ENCODE measurements around the gene SLC9A8. TPM values are rescaled to one million over a fixed set of nuclear protein-coding genes. Genes with fewer than 3 reads are reported as not detected.

SLC9A8 gene
- total and polyA plus RNA-seq, 12 donors = 3.3 to 8.7 (median 6.9) TPM

- peaks cover 2 to 40% (median 25%) of the 10 kb centered on the region in 9 donors for H3K4me1 ChIP-seq
- peaks cover 0 to 89% (median 27%) of the 10 kb centered on the region in 9 donors for H3K36me3 ChIP-seq
- H3K4me3 ChIP-seq = no peak overlapping the region
- 85 to 90% methylated on average over 5 of the region's 5 CpGs for WGBS, 2 donors
- H3K9me3 ChIP-seq = no peaks in the 10 kb centered on the region
- H3K27ac ChIP-seq = no peak overlapping the region
- ATAC-seq (no peak), DNase-seq (no peak)
- H3K27me3 ChIP-seq = no peaks in the 10 kb centered on the region
- intact Hi-C loops (cut with DNase I) = loop anchor here in 4 of 10 donors (5.0 to 10.0 kb wide), 5 partner anchors 34 to 319 kb away; no protein-coding TSS in a partner anchor
- TF ChIP-seq, protein P1, sequence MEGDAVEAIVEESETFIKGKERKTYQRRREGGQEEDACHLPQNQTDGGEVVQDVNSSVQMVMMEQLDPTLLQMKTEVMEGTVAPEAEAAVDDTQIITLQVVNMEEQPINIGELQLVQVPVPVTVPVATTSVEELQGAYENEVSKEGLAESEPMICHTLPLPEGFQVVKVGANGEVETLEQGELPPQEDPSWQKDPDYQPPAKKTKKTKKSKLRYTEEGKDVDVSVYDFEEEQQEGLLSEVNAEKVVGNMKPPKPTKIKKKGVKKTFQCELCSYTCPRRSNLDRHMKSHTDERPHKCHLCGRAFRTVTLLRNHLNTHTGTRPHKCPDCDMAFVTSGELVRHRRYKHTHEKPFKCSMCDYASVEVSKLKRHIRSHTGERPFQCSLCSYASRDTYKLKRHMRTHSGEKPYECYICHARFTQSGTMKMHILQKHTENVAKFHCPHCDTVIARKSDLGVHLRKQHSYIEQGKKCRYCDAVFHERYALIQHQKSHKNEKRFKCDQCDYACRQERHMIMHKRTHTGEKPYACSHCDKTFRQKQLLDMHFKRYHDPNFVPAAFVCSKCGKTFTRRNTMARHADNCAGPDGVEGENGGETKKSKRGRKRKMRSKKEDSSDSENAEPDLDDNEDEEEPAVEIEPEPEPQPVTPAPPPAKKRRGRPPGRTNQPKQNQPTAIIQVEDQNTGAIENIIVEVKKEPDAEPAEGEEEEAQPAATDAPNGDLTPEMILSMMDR (IDR thresholded peaks at IDR 0.05) = no peak
These were observed 41.0 kb downstream of the SLC9A8 start for GRCh38 chr20:49853640-49854039.

DNA sequence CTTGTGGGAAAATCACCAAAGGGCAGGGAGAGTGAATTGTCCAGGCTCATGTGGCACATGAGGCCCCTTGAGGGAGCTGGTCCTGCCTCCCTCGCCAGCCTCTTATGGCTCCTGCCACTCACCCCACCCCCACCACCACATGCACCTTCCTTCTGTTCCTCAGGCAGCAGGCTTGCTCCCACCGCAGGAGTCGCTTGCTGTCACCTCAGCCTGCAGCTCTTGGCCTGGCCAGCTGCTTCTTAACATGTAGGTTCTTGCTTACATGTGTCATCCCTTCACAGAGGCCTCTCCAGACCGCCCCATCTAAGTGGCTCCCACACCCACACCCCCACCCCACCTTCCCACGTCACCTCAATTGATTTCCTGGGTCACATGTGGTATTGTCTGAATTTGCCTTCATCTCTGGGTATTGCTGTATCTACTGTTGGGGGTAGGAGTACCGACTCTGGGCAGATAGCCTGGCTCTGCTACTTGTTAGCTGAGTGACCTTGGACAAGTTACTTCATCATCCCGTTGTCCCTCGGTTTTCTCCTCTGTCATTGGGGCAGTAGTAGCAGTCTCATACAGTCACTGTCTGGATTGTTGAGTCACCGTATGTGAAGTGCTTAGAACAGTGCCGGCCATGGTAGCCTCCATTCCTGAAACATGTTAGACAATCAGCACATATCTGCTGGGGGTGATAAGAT lies 41.7 kb downstream of the SLC9A8 start:
- peaks cover 2 to 43% (median 25%) of the 10 kb centered on the region in 9 donors for H3K4me1 ChIP-seq
- ATAC-seq (peak in 1 of 8 donors; percentile 18), DNase-seq (no peak)
- H3K27me3 ChIP-seq = no peaks in the 10 kb centered on the region
- TF ChIP-seq, protein P1 (IDR thresholded peaks at IDR 0.05) = no peak
- no peak overlapping the region for H3K27ac ChIP-seq
- no peak overlapping the region for H3K4me3 ChIP-seq
- no peaks in the 10 kb centered on the region for H3K9me3 ChIP-seq
- intact Hi-C loops (cut with DNase I) = loop anchor here in 4 of 10 donors (5.0 to 10.0 kb wide), 5 partner anchors 33 to 320 kb away; no protein-coding TSS in a partner anchor
- WGBS, 2 donors = 86 to 91% methylated on average over 10 of the region's 10 CpGs
- H3K36me3 ChIP-seq = peaks cover 0 to 89% (median 28%) of the 10 kb centered on the region in 9 donors

- Histone ChIP-seq H3K4me1 (peaks cover 0 to 24% (median 8%) of the 10 kb centered on the region in 9 donors), H3K36me3 (peaks cover 0 to 92% (median 37%) of the 10 kb centered on the region in 9 donors), H3K4me3 (no peak overlapping the region), H3K9me3 (no peaks in the 10 kb centered on the region), H3K27ac (no peak overlapping the region), H3K27me3 (no peaks in the 10 kb centered on the region)
- ATAC-seq (no peak), DNase-seq (no peak)
- intact Hi-C loops (cut with DNase I) = loop anchor here in 2 of 10 donors (10.0 kb wide), 2 partner anchors 68 to 322 kb away; no protein-coding TSS in a partner anchor
- WGBS, 2 donors = 96% methylated on average over 3 of the region's 3 CpGs
- TF ChIP-seq, protein P1 (IDR thresholded peaks at IDR 0.05) = no peak
These were observed 44.3 kb downstream of the SLC9A8 start for GRCh38 chr20:49856904-49857303.

- no peak overlapping the region for H3K4me3 ChIP-seq
- no peaks in the 10 kb centered on the region for H3K9me3 ChIP-seq
- no peak for DNase-seq
- intact Hi-C loops (cut with DNase I) = loop anchor here in 2 of 10 donors (10.0 kb wide), 2 partner anchors 67 to 323 kb away; no protein-coding TSS in a partner anchor
- H3K27me3 ChIP-seq = no peaks in the 10 kb centered on the region
- 73 to 78% methylated on average over 2 of the region's 2 CpGs for WGBS, 2 donors
- TF ChIP-seq, protein P1 (IDR thresholded peaks at IDR 0.05) = no peak
- H3K36me3 ChIP-seq = peaks cover 0 to 91% (median 37%) of the 10 kb centered on the region in 9 donors
- peak overlapping the region in 5 of 10 donors; percentile 5 to 62 (median 42) for H3K27ac ChIP-seq
- ATAC-seq = peak in 1 of 8 donors; percentile 20
- peaks cover 0 to 15% (median 0%) of the 10 kb centered on the region in 9 donors for H3K4me1 ChIP-seq
These were observed 45.5 kb downstream of the SLC9A8 start for GRCh38 chr20:49858076-49858585.

All from heart right ventricle (tissue), 16 donors.